IPS-18c (cell line): Measurements from ENCODE around the gene TUG1.

Experiments
- H3K4me3 ChIP-seq: 2 replicates; pipeline ENCODE4 v1.7.0; 2013; ENCODE audit warnings: low read depth, mild to moderate bottlenecking, low read length, moderate library complexity; ENCODE audit not compliant: insufficient read depth
- H3K9me3 ChIP-seq: one replicate; pipeline ENCODE4 v1.6.1; 2013; ENCODE audit warnings: mild to moderate bottlenecking, low read length, moderate library complexity; ENCODE audit not compliant: control insufficient read depth, insufficient read depth

The TUG1 gene

GRCh38 chr22:30984317-30984716, 15.3 kb downstream of the TUG1 start:
- H3K9me3 ChIP-seq = no peaks in the 10 kb centered on the region
- H3K4me3 ChIP-seq = no peak overlapping the region

- Histone ChIP-seq H3K4me3 (no peak overlapping the region), H3K9me3 (no peaks in the 10 kb centered on the region)
These were observed 16.6 kb downstream of the TUG1 start for GRCh38 chr22:30985561-30986208.

- H3K4me3 ChIP-seq = no peak overlapping the region
- peaks cover 3% of the 10 kb centered on the region for H3K9me3 ChIP-seq
These were observed 20.4 kb downstream of the TUG1 start for GRCh38 chr22:30989474-30989873.

GRCh38 chr22:30990690-30991089, 21.6 kb downstream of the TUG1 start:
- peaks cover 5% of the 10 kb centered on the region for H3K9me3 ChIP-seq
- no peak overlapping the region for H3K4me3 ChIP-seq

GRCh38 chr22:30992565-30992964, 23.5 kb downstream of the TUG1 start:
- Histone ChIP-seq H3K9me3 (peaks cover 5% of the 10 kb centered on the region), H3K4me3 (no peak overlapping the region)

- H3K4me3 ChIP-seq = no peak overlapping the region
- peaks cover 5% of the 10 kb centered on the region for H3K9me3 ChIP-seq
These were observed 25.9 kb downstream of the TUG1 start for GRCh38 chr22:30994960-30995359.

GRCh38 chr22:30996462-30996861, 27.4 kb downstream of the TUG1 start:
- Histone ChIP-seq H3K4me3 (no peak overlapping the region), H3K9me3 (peaks cover 5% of the 10 kb centered on the region)

- Histone ChIP-seq H3K4me3 (no peak overlapping the region), H3K9me3 (peaks cover 2% of the 10 kb centered on the region)
These were observed 29.3 kb downstream of the TUG1 start for GRCh38 chr22:30998329-30998728.

- H3K4me3 ChIP-seq = no peak overlapping the region
- peaks cover 3% of the 10 kb centered on the region for H3K9me3 ChIP-seq
These were observed 32.2 kb downstream of the TUG1 start for GRCh38 chr22:31001124-31001770.

GRCh38 chr22:31005535-31005934, 36.5 kb downstream of the TUG1 start:
- Histone ChIP-seq H3K9me3 (peaks cover 3% of the 10 kb centered on the region), H3K4me3 (no peak overlapping the region)

GRCh38 chr22:31019191-31019930, 50.3 kb downstream of the TUG1 start:
- H3K4me3 ChIP-seq = no peak overlapping the region
- H3K9me3 ChIP-seq = peaks cover 4% of the 10 kb centered on the region

- Histone ChIP-seq H3K9me3 (peaks cover 4% of the 10 kb centered on the region), H3K4me3 (no peak overlapping the region)
These were observed 51.3 kb downstream of the TUG1 start for GRCh38 chr22:31020334-31020733.

- Histone ChIP-seq H3K9me3 (peaks cover 6% of the 10 kb centered on the region), H3K4me3 (no peak overlapping the region)
These were observed 53.5 kb downstream of the TUG1 start for GRCh38 chr22:31022516-31022915.
